SK-N-DZ (cell line): Measurements from ENCODE around the gene SULF2.

Source experiments
- DNase-seq: peaks from one replicate; pipeline ENCODE4 v3.0.0-alpha.2; 2015; ENCODE audit warnings: low spot score

SULF2 gene

GRCh38 chr20:47784599-47785310, 526 bp downstream of the SULF2 start:
- peak; percentile 71 for DNase-seq

GRCh38 chr20:47783828-47784598, 1.3 kb downstream of the SULF2 start:
- DNase-seq = peak; percentile 57

- no peak for DNase-seq
Observed at GRCh38 chr20:47782920-47783552, 2.2 kb downstream of the SULF2 start.

- no peak for DNase-seq
Observed at GRCh38 chr20:47782076-47782475, 3.2 kb downstream of the SULF2 start.

- no peak for DNase-seq
Observed at GRCh38 chr20:47781632-47782031, 3.6 kb downstream of the SULF2 start.

GRCh38 chr20:47780720-47781389, 4.4 kb downstream of the SULF2 start:
- no peak for DNase-seq

GRCh38 chr20:47778398-47779354, 6.6 kb downstream of the SULF2 start:
- no peak for DNase-seq

GRCh38 chr20:47777220-47777619, 8.1 kb downstream of the SULF2 start:
- DNase-seq = no peak

- no peak for DNase-seq
Observed at GRCh38 chr20:47776639-47777038, 8.6 kb downstream of the SULF2 start.

GRCh38 chr20:47775841-47776240, 9.4 kb downstream of the SULF2 start:
- DNase-seq = no peak

- no peak for DNase-seq
Observed at GRCh38 chr20:47775039-47775438, 10.2 kb downstream of the SULF2 start.

- DNase-seq = peak; percentile 49
Observed at GRCh38 chr20:47774131-47774777, 11.0 kb downstream of the SULF2 start.

- DNase-seq = no peak
Observed at GRCh38 chr20:47773371-47773786, 11.9 kb downstream of the SULF2 start.

GRCh38 chr20:47770935-47771334, 14.3 kb downstream of the SULF2 start:
- peak; percentile 47 for DNase-seq

GRCh38 chr20:47768016-47768824, 17.1 kb downstream of the SULF2 start:
- DNase-seq = no peak

- no peak for DNase-seq
Observed at GRCh38 chr20:47765691-47766594, 19.3 kb downstream of the SULF2 start.

GRCh38 chr20:47765271-47765670, 20.0 kb downstream of the SULF2 start:
- DNase-seq = no peak

GRCh38 chr20:47764154-47764733, 21.0 kb downstream of the SULF2 start:
- no peak for DNase-seq
